Measurements from ENCODE around the gene CXCL3.

CXCL3 gene

DNA sequence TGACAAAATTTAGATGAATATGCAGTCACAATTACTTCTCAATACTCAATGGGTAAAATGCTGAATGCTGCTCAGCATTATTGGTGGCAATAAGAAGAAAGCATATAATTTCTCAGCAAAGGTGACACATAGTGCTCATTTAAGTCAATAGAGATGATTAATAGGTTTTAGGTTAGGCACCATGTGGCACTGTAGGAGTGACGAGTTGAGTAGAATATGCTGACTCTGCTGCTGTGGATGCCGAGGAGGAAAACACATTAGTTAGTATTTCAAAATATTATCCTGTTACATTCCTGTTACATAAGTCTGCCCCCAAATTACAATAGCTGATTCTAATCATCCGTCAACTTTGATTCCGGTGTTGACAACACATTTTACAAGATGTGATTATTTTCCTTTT is 26.4 kb downstream of the CXCL3 start:
- DNase-seq: no peak

DNA sequence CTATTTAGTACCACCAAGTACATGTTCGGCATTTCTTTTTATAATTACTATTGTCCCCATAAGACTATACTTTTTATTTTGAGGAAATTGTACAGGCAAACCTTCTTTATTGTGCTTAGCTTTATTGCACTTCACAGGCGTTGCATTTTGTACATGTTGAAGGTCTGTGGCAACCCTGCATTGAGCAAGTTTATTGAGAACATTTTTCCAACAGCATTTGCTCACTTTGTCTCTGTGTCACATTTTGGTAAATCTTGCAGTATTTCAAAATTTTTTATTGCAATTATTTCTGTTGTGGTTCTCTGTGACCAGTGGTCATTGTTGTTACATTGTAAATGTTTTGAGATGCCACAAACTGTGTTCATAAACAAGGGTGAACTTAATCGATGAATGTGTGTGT is 29.2 kb downstream of the CXCL3 start:
- DNase-seq: no peak

GRCh38 chr4:74006009-74006476 is 32.4 kb downstream of the CXCL3 start:
- DNase-seq: no peak

DNA sequence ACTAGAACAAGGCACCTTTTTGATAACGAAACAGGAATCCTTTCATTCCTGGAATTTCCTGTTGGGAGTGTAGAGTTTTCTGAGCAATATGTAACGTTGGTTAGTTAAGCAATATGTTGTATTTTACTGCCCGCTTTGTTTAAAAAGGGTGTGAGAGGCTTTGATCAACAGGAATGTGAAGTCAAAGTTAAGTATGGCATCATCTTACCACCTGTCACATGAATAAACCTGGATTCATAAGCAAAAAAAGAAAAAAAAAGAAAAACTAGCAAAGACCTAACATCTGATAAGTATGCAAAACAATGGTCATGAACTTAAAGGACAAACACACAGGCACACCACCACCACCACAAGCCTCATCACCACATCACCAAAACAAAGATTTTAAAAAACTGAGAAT is 33.0 kb downstream of the CXCL3 start:
- DNase-seq: no peak

- DNase-seq: no peak
Observed at GRCh38 chr4:74004668-74005067, 33.8 kb downstream of the CXCL3 start.

DNA sequence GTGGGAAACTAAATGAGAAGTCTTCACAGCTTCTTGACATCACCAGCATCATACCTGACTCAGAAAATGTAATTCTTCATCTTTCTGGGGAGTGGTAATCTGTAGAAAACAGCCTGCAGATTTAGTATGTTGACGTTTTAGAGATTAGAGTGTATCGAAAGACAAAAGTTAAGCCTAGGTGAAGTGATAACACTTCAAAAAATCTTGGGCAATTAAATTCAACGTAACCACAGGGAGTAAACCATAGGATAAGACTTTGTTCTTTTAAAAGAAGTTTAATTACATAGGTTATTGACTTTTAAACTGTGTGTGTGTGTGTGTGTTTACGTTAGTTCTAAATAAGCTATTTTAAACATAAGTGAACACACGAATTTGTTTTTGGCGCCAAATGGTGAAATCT is 38.2 kb downstream of the CXCL3 start:
- DNase-seq: no peak

GRCh38 chr4:73998040-73999011 is 40.2 kb downstream of the CXCL3 start, which contains the start of gene CXCL5:
Gene CXCL5 (minus strand): TSS chr4:73998677. CDS start chr4:73998581, 96 bp downstream.
- no peak for DNase-seq

DNA sequence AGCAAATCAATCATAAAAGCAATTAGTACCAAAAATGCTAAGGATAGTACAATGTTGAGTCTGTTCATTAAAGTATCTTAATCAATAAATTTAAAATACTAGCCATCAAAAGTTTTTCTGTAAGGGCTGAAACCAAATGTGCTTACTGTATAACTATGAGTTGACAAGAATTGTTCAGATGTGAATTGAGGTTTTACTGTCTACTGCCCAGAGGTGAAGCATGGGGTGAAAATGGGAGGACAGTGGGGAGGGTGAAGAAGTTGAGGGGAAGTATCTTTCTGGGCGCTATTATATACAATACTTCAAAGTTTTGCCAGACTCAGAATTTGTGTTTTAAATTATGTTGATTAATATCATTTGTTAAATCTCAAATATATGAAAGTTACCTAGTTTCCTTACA is 46.4 kb downstream of the CXCL3 start:
- no peak for DNase-seq

DNA sequence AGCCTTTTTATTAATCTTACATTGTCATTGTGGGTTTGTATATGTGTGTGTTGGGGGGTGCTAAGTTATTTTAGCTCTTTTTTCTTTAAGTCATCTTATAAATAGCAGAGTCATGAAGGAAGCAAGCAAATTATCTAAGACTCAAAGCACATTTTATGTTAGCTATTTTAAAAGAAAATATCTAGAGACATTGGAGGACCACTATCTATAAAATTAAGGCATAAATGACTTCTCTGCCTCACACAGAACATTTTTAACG is 46.8 kb downstream of the CXCL3 start:
- DNase-seq: no peak

- no peak for DNase-seq
Observed at GRCh38 chr4:73990988-73991741, 47.3 kb downstream of the CXCL3 start.

GRCh38 chr4:73989928-73990327 is 48.6 kb downstream of the CXCL3 start:
- DNase-seq: no peak

- no peak for DNase-seq
Observed at GRCh38 chr4:73989031-73989430, 49.5 kb downstream of the CXCL3 start.

DNA sequence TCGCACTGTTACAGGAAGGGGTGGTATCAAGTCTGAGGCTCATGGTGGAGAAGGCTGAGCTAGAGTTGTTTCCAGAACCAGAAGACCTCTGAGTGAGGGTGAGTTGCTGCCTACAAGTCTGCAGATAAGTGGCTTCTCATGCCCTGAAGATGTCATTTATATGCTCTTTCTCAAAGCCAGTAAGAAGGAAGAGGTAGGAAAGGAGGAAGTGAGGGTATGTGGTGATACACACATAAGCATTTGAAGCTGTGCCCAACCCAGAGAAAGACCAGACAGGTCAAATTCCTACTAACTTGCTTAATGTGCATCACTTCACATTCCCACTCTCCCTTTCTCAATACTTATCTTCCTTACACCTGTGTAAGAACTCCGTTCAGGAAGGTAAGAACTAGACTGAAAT is 50.4 kb downstream of the CXCL3 start, which contains the start of gene PPBP:
TSS of gene PPBP (minus strand) at position 130 of the 400 bp plus-strand sequence. CDS start at position 43, 87 bp downstream.
- DNase-seq: peak; percentile 16 to 22
